Activated T-helper 1 cell treated with Interleukin-2 at 50 U/mL for 16 hours (primary cell): ENCODE results near the gene LRRC7.
"Not testable (repeated sequence)": the region's sequence is repeated elsewhere in the genome, so short reads cannot be mapped to it uniquely, and the experiment has no call there.

Source experiments
- DNase-seq: peaks from one replicate; pipeline ENCODE4 v3.0.0-alpha.2; 2020; ENCODE audit warnings: low read depth

The LRRC7 gene

DNA sequence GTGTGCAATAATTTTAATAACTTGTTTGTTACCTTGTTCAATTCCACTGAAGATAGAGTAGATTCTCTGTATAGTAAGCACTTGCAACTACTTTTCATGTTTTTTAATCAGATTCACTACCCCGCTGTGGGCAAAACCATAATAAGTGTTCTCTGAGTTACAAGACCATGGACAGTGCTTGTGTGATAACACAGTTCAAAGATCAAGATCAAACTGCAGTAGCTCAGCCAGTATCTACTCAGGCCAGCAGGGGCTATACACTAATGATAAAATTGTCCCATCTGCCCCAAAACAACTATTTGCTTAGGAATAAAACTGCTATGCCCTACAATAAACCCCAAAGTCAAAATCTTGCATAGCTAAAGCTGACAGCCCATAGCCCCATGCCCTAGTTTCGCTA is 129.6 kb downstream of the LRRC7 start:
- DNase-seq, result no peak

DNA sequence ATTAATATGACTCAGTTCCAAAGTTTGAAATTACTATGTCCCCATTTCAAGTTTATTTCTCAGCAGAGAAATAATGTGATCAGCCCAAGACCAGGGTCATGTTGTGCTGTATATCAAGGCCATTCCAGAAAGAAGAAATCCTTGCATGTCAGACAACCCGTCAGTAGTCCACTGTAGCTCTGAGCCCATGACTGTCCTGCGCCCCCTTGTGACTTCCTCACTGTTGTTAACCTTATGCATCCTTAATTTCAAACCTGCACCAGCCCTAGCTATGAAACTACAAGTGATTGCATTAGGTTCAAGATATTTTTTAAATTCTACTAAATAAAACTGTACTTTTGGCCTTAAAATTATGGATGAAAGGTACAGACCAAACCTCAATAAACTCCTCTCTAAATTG is 133.0 kb downstream of the LRRC7 start:
- no peak for DNase-seq

GRCh38 chr1:69702085-69702484 is 134.4 kb downstream of the LRRC7 start:
- no peak for DNase-seq

DNA sequence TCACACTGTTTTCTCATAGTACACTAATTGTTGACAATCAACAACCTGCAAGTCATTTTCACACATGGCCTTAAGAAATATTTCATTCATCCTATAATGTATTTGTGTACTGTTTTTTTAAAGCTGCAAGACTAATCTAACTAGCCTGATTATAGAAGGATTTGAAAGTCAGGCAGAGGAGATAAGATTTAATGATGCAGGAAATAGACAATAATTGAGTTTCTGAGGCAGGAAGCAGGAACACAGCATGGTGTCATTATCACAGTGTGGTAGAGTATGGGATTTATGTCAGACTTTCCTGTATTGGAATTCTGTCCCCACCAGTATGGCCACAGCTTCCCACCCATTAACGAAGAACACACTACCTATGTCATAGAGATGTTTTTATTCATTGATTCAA is 138.8 kb downstream of the LRRC7 start:
- DNase-seq, result no peak

DNA sequence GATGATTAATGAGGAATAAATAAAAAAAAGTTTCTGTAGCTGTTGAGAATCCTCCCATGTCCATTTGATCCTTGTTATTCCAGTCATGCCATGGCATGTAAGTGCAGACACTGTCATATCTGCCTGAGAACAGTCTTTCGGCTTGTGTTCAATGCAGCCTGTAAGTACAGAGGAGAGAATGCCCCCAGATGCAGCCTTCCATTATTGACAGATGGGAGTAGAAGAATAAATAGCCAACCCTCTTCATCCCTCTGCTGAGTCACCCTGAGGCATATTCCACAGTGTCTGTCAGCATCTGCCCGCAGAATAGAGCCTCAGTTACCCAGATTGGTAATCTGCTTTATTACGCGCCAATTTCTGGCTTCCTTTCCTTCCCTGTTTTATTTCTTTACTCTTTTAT is 139.4 kb downstream of the LRRC7 start:
- no peak for DNase-seq

GRCh38 chr1:69710484-69711189 is 142.9 kb downstream of the LRRC7 start:
- no peak for DNase-seq

GRCh38 chr1:69711190-69711930 is 143.6 kb downstream of the LRRC7 start:
- DNase-seq, result no peak

DNA sequence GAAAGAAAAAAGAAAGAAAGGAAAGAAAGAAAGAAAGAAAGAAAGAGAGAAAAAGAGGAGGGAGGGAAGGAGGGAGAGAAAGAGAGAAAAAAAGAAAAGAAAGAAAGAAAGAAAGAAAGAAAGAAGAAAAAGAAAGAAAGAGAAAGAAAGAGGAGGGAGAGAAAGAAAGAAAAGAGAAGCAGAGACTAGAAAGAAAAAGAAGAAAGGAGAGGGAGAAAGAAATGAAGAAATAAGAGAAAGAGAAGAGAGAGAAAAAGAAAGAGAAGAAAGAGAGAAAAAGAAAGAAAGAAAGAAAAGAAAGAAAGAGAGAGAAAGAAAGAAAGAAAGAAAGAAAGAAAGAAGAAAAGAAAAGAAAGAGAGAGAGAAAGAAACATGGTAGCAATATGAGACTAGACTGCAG is 150.1 kb downstream of the LRRC7 start:
- DNase-seq, result not testable (repeated sequence)

- no peak for DNase-seq
These were observed 160.5 kb downstream of the LRRC7 start for GRCh38 chr1:69728206-69728605.

GRCh38 chr1:69733061-69733460 is 165.3 kb downstream of the LRRC7 start:
- DNase-seq, result no peak

- DNase-seq, result no peak
These were observed 169.9 kb downstream of the LRRC7 start for GRCh38 chr1:69737527-69738185.

DNA sequence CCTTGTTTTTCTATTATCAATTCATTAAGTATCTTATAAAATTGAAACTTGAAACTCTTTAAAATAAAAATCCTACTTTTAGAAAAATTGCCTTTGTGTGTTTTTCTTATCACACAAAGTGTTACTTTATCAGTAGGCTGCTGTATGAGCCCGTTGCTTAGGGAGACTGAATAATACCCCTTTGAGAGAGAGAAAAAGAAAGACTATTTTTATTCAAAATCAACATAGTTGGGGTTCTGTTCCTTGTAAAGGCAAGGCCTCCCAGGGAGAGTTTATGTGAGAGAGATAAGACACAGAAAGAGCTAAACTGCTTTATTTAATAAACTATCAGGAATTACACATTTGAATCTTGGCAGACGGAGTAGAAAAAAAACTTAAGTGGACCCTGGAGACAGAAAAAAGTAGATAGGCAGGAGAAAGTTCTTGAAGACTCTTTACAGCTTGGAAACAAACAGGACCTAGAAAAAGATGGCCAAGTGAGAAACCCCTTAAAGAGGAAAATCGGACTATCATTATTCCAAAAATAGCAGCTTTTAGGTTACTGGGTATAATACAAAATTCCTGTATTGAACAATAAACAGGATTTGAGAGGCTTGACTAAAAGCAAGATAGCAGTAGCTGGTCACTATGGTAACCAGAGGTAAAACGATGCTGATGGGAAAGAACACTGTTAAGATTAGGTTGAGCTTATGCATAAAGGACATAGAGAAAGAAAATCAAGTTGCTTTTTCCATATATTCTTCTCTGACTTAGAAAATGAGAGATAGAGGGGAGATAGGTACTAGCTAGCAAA is 170.9 kb downstream of the LRRC7 start:
- DNase-seq, result no peak

- no peak for DNase-seq
These were observed 171.5 kb downstream of the LRRC7 start for GRCh38 chr1:69739251-69739605.

DNA sequence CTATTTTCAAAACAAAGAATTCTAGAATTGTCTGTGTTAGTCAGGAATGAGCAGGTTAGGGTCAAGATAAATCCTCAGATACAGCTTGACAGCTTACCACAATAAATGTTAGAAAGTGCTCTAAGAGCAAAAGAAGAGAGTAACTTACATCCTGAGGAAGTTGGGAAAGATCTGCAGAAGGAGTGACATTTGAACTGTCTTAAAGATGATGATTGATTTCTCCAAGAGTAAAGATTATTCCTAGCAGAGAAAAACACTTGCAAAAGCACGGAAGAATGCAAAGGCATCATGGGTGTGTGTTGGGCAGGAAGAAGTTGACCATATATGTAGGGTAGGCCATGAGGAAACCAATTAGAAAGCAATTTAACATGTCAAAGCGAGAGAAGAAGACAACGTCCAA is 175.4 kb downstream of the LRRC7 start:
- DNase-seq, result no peak

GRCh38 chr1:69744381-69744780 is 176.7 kb downstream of the LRRC7 start:
- DNase-seq, result no peak

DNA sequence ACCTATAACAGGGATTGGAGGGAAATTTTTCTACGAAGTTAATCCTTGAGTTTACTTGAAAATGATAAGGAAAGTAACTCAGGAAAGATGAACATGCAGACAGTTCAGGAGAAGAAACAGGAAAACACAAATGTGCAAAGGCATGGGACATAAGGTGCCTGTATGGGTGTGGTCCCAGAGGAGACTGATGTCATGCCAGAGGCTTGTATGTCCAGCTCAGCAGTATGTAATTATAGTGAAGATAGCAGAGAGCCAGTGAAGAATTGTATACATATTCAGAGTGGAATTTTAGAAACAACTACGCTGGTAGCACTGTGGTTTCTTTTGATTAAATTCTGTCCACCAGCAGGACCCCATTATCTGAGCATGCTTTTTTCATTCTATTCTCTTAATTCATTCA is 179.5 kb downstream of the LRRC7 start:
- DNase-seq, result no peak

DNA sequence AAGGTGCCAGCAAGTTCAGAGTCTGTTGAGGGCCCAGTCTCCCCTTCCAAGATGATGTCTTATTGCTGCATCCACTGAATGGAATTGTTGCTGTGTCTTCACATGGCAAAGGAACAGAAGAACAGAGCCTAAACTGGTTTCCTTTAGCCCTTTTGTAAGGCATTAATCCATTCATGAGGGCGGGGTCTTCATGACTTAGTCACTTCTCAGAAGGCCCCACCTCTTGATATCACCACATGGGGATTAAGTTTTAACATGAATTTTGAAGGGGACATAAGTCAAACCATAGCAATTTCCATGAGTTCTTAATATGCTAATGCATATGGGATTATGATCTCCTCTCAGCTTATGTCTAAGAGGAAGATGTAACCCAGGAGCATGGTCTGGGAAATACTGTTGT is 182.9 kb downstream of the LRRC7 start:
- DNase-seq, result no peak

- no peak for DNase-seq
These were observed 185.1 kb downstream of the LRRC7 start for GRCh38 chr1:69752831-69753230.

GRCh38 chr1:69754521-69754920 is 186.8 kb downstream of the LRRC7 start:
- no peak for DNase-seq

DNA sequence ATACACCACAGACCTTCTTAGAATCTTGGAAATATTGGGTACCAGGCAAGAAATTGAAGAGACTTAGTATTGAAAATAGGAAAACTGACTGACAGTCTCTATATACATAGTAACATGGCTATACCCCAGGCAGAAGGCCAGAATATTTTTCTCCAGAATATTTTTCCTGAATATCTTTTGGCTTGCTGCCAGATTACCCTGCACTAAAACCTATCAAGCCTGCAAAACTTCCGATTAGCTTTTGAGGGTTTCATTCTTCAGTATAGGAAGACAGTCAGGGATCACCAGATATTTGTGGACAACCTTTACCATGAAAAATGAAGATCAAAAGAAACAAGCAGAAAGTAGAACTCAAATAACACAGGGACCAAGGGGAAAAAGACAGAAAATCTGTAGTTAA is 187.9 kb downstream of the LRRC7 start:
- no peak for DNase-seq

- no peak for DNase-seq
These were observed 198.2 kb downstream of the LRRC7 start for GRCh38 chr1:69765951-69766350.

DNA sequence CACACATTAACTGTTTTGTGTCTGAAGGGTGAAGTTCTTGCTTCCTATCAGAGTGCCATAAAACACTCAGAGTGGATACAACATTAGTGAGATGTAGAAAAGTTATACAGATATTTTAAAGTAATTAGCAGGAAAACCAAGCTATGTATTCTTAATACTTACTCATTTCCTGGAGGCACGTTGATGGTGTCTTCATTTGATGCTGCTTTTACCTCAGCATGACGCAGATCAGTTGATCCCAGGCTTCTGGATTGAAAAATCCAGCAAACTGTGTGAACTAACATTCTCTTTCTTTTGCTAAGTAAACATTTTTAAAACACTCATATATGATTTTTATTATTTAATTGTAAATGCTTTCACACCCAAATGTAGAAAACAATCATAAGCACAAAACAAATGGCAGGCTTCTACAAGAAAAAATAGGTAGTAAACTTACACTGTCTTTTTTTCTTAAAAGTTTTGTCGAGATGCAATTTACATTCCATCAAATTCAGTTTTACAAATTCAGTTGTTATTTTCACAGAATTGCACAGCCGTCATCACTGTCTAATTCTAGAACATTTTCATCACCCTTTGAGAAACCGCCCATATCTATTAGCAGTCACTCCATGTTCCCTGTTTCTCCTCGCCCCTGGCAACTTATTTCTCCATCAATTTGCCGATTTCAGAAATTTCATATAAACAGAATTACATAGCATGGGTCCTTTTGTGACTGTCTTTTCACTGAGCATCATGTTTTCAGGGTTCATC is 198.9 kb downstream of the LRRC7 start:
- no peak for DNase-seq
